Measurements from ENCODE around the gene NUP35. TPM values are rescaled to one million over a fixed set of nuclear protein-coding genes. Genes with fewer than 3 reads are reported as not detected.
A peak's percentile ranks its signal among the peaks of the same experiment; 100 is the strongest.

Gene NUP35
- polyA plus RNA-seq, 2 of the 4 experiments (the other 2 are of a cell fraction), result 39.6 to 45.9 TPM

DNA sequence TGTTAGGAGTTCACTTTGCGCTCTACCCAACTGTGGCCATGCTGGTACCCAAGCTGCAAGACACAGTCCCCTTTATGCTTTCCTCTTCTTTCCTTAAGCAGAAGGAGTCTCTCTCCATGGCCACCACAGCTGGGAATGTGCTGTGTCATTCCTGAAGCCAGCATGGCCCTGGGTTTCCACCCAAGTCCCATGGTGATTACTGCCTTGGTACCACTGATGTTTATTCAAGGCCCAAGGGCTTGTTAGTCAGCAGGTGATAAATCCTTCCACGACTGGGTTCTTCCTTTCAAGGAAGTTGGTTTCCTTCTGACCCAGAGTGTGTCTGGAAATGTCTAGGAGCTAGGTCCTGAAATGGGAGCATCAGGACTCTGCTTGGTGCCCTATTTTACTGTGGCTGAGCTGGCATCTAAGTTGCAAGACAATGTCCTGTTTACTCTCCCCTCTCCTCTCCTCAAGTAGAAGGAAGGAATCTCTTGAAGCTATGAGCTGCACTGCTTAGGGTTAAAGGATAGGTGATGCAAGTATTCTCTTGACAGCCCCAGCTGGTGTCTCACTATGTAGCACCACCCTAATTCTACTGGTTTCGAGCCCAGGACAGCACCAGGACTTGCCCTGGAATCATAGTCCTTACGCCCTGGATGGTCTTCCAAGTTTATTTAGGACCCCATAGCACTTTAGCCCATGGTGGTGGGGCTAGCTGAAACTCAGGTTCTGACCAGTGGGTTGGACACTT, 18.7 kb upstream of the NUP35 start:
- no peak for FAIRE-seq
- TF ChIP-seq CHD4 (IDR thresholded peaks at IDR 0.05; ENCODE audit: borderline replicate concordance) (no peak), BHLHE40 (IDR thresholded peaks at IDR 0.05; ENCODE audit: low read depth, low read length) (no peak), MAFK (IDR thresholded peaks at IDR 0.05; ENCODE audit: partially characterized antibody) (peak; percentile 78), RAD21 (conservative IDR thresholded peaks at IDR 0.05 in 1 of 2, IDR thresholded peaks at IDR 0.05 in 1 of 2) (no peak), NFE2L2 (conservative IDR thresholded peaks at IDR 0.05; ENCODE audit: low read length) (peak; percentile 38; the same call in 1 of the 2 replicates), PHF8 (IDR thresholded peaks at IDR 0.05; ENCODE audit: borderline replicate concordance, low read depth) (no peak), ZNF302 (CRISPR knock-in tag; IDR thresholded peaks at IDR 0.05) (no peak)
- TF ChIP-seq, protein P1, sequence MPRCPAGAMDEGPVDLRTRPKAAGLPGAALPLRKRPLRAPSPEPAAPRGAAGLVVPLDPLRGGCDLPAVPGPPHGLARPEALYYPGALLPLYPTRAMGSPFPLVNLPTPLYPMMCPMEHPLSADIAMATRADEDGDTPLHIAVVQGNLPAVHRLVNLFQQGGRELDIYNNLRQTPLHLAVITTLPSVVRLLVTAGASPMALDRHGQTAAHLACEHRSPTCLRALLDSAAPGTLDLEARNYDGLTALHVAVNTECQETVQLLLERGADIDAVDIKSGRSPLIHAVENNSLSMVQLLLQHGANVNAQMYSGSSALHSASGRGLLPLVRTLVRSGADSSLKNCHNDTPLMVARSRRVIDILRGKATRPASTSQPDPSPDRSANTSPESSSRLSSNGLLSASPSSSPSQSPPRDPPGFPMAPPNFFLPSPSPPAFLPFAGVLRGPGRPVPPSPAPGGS (IDR thresholded peaks at IDR 0.05), result no peak
- peak overlapping the region; percentile 57 to 78; a peak in 5 of 6 replicates for H3K27ac ChIP-seq
- DNase-seq (ENCODE audit: low read depth in 1 of 2, low spot score in 1 of 2), result peak in 1 of 2 experiments; percentile 65
- WGBS (ENCODE audit: missing lambda C conversion rate), result 67% methylated on average over 4 of the region's 4 CpGs
- H3K4me1 ChIP-seq, result peaks cover 12% of the 10 kb centered on the region
- peak overlapping the region; percentile 13; the same call in 2 of the 3 replicates for H3K4me2 ChIP-seq
- peak; percentile 71 to 73; a peak in 5 of 6 replicates for ATAC-seq
- no peak overlapping the region for H3K4me3 ChIP-seq
- H3K9me3 ChIP-seq, result no peaks in the 10 kb centered on the region
- ChIA-PET POLR2A (no interaction called here), CTCF (no interaction called here)

DNA sequence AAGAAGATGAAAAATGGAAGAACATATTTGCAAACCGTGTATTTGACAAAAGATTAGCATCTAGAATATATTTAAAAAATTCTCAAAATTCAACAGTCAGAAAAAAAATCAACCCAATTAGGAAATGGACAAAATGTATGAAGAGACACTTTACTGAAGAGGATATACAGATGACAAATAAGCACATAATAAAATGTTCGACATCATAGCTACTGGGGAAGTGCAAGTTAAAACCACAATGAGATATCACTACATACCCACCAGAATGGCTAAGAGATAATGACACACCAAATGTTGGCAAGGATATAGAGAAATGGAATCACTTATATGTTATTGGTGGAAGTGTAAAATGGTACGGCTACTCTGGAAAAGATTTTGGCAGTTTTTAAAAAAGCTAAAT, 11.7 kb upstream of the NUP35 start:
- H3K4me2 ChIP-seq, result no peak overlapping the region
- H3K4me1 ChIP-seq, result no peaks in the 10 kb centered on the region
- no peak for FAIRE-seq
- H3K4me3 ChIP-seq, result no peak overlapping the region
- CTCF ChIA-PET, result no interaction called here
- no peak overlapping the region for H3K27ac ChIP-seq
- H3K9me3 ChIP-seq, result no peaks in the 10 kb centered on the region
- WGBS (ENCODE audit: missing lambda C conversion rate), result 85% methylated on average over 3 of the region's 3 CpGs
- TF ChIP-seq ZC3H11A (IDR thresholded peaks at IDR 0.05) (no peak), NPAS2 (CRISPR knock-in tag; IDR thresholded peaks at IDR 0.05; ENCODE audit: borderline replicate concordance) (no peak), HOXA7 (CRISPR knock-in tag; IDR thresholded peaks at IDR 0.05) (no peak), SMC3 (IDR thresholded peaks at IDR 0.05) (no peak)
- no peak for ATAC-seq
- no peak for DNase-seq (ENCODE audit: low read depth in 1 of 2, low spot score in 1 of 2)
- POLR2A ChIA-PET, result no interaction called here

- no peak for DNase-seq (ENCODE audit: low read depth in 1 of 2, low spot score in 1 of 2)
- H3K4me2 ChIP-seq, result no peak overlapping the region
- no peaks in the 10 kb centered on the region for H3K4me1 ChIP-seq
- no peak overlapping the region for H3K27ac ChIP-seq
- ATAC-seq, result no peak
- no peak for TF ChIP-seq ZNF302 (CRISPR knock-in tag; IDR thresholded peaks at IDR 0.05)
- no peak for TF ChIP-seq JUN (IDR thresholded peaks at IDR 0.05)
- no peak for TF ChIP-seq RNF2 (IDR thresholded peaks at IDR 0.05; ENCODE audit: borderline replicate concordance, low read depth)
- TF ChIP-seq FOSB (CRISPR knock-in tag; IDR thresholded peaks at IDR 0.05), result no peak
- no peak for TF ChIP-seq EP300 (IDR thresholded peaks at IDR 0.05)
- no peaks in the 10 kb centered on the region for H3K9me3 ChIP-seq
- 25% methylated on average over 2 of the region's 2 CpGs for WGBS (ENCODE audit: missing lambda C conversion rate)
- FAIRE-seq, result no peak
- ChIA-PET CTCF (no interaction called here), POLR2A (no interaction called here)
- H3K4me3 ChIP-seq, result no peak overlapping the region
Observed at GRCh38 chr2:183113630-183114029, 10.6 kb upstream of the NUP35 start.

- 62% methylated on average over 3 of the region's 3 CpGs for WGBS (ENCODE audit: missing lambda C conversion rate)
- ChIA-PET CTCF (no interaction called here), POLR2A (no interaction called here)
- Histone ChIP-seq H3K9me3 (no peaks in the 10 kb centered on the region), H3K4me2 (no peak overlapping the region), H3K4me1 (no peaks in the 10 kb centered on the region), H3K27ac (no peak overlapping the region), H3K4me3 (no peak overlapping the region)
- TF ChIP-seq EHMT2 (IDR thresholded peaks at IDR 0.05; ENCODE audit: low read depth) (no peak), RFX5 (IDR thresholded peaks at IDR 0.05) (no peak), NFE2L2 (conservative IDR thresholded peaks at IDR 0.05; ENCODE audit: low read length) (no peak), CHD2 (IDR thresholded peaks at IDR 0.05; ENCODE audit: low read length, partially characterized antibody) (no peak), ZFP36 (IDR thresholded peaks at IDR 0.05; ENCODE audit: borderline replicate concordance, partially characterized antibody) (no peak)
- ATAC-seq, result no peak
- DNase-seq (ENCODE audit: low read depth in 1 of 2, low spot score in 1 of 2), result no peak
- FAIRE-seq, result no peak
Observed at GRCh38 chr2:183117226-183117625, 7.0 kb upstream of the NUP35 start.

Measured in A549 (cell line).